Keratinocyte (primary cell): Measurements from ENCODE around the gene TFCP2L1. TPM values are rescaled to one million over a fixed set of nuclear protein-coding genes. Genes with fewer than 3 reads are reported as not detected.

Experiments used
- DNase-seq: peaks from one replicate; pipeline ENCODE4 v3.0.0-alpha.2; 2011; ENCODE audit warnings: low read depth, missing footprints, low spot score
- FAIRE-seq: peaks from 2 replicates; lab custom pipeline; 2011; peaks lifted over from hg19 to GRCh38; lab: Jason Lieb, UNC
- H2AFZ ChIP-seq: 2 replicates; pipeline ENCODE4 v1.6.0; 2012; ENCODE audit warnings: low read length, control low read depth, inconsistent platforms; ENCODE audit not compliant: control insufficient read depth
- H3K27ac ChIP-seq: 2 replicates; pipeline ENCODE4 v1.5.1; 2011; ENCODE audit warnings: low read length; ENCODE audit not compliant: control insufficient read depth, insufficient read depth
- H3K27me3 ChIP-seq: 3 replicates; pipeline ENCODE4 v1.6.0; 2011; ENCODE audit warnings: low read length; ENCODE audit not compliant: control insufficient read depth, insufficient read depth; ENCODE audit errors: extremely low read depth
- H3K36me3 ChIP-seq, 2 experiments: 2 replicates in 1 of 2; 3 replicates in 1 of 2; pipeline ENCODE4 v1.5.1; 2011; ENCODE audit warnings: low read length in 2 of 2, mild to moderate bottlenecking in 1 of 2; ENCODE audit not compliant: control insufficient read depth in 2 of 2, insufficient read depth in 2 of 2; ENCODE audit errors: extremely low read depth in 1 of 2
- H3K4me1 ChIP-seq: 3 replicates; pipeline ENCODE4 v1.5.1; 2011; ENCODE audit warnings: low read length; ENCODE audit not compliant: control insufficient read depth, insufficient read depth; ENCODE audit errors: extremely low read depth
- H3K4me2 ChIP-seq: 3 replicates; pipeline ENCODE4 v1.6.0; 2011; ENCODE audit warnings: low read depth, low read length; ENCODE audit not compliant: control insufficient read depth, insufficient read depth; ENCODE audit errors: extremely low read depth
- H3K4me3 ChIP-seq, 3 experiments: fragments of 200-600 bp in 1 of 3; sonication (generic) in 1 of 3; 2 replicates in 2 of 3; 3 replicates in 1 of 3; pipeline ENCODE4 v1.5.1; 2011 to 2016; ENCODE audit warnings: low read length in 3 of 3, mild to moderate bottlenecking in 3 of 3, control low read depth in 2 of 3, inconsistent platforms in 1 of 3, low read depth in 1 of 3, mixed read lengths in 1 of 3, mixed run types in 1 of 3, moderate library complexity in 1 of 3; ENCODE audit not compliant: control insufficient read depth in 2 of 3, insufficient read depth in 2 of 3; ENCODE audit errors: extremely low read depth in 1 of 3
- H3K79me2 ChIP-seq: 2 replicates; pipeline ENCODE4 v1.6.0; 2012; ENCODE audit warnings: low read length; ENCODE audit not compliant: control insufficient read depth, insufficient read depth
- H3K9ac ChIP-seq: 3 replicates; pipeline ENCODE4 v1.6.0; 2011; ENCODE audit warnings: low read length; ENCODE audit not compliant: control insufficient read depth, insufficient read depth; ENCODE audit errors: extremely low read depth
- H3K9me1 ChIP-seq: 3 replicates; pipeline ENCODE4 v1.6.0; 2011; ENCODE audit warnings: low read length; ENCODE audit not compliant: control insufficient read depth, insufficient read depth; ENCODE audit errors: extremely low read depth
- H3K9me3 ChIP-seq: 2 replicates; pipeline ENCODE4 v1.5.1; 2012; ENCODE audit warnings: low read depth, low read length; ENCODE audit not compliant: control insufficient read depth
- H4K20me1 ChIP-seq: 3 replicates; pipeline ENCODE4 v1.6.0; 2011; ENCODE audit warnings: low read length; ENCODE audit not compliant: control insufficient read depth, insufficient read depth; ENCODE audit errors: extremely low read depth
- EZH2 ChIP-seq: IDR thresholded peaks from one replicate; pipeline ENCODE4 v1.6.1; 2012; ENCODE audit warnings: inconsistent platforms, mild to moderate bottlenecking, low read length, moderate library complexity
- dilution Hi-C: fragments of 300-500 bp; cut with MboI; formaldehyde crosslinking; loops from one replicate; pipeline ENCODE4 v1.7.0; 2020; ENCODE audit warnings: low sequenced_read_pairs; ENCODE audit not compliant: extremely low pct_ligation_motif_present
- polyA plus RNA-seq, 5 experiments: library from polyadenylated mRNA; depleted of rRNA in 3 of 5; stranded (reverse) in 3 of 5; stranded (forward) in 1 of 5; unstranded in 1 of 5; fragments of >200 nt; gene quantifications; 1 replicate in 1 of 5; 2 replicates in 3 of 5; 3 replicates in 1 of 5; pipeline versions ENCODE4 v1.2.1 to v1.2.3, GENCODE V29; 2011 to 2012; ENCODE audit warnings: missing spikeins in 2 of 5, low read depth in 1 of 5, low replicate concordance in 1 of 5
- TF ChIP-seq, protein P1 (sequence below), 3 experiments: IDR thresholded peaks in 1 of 3; conservative IDR thresholded peaks in 1 of 3; optimal IDR thresholded peaks in 1 of 3; 2 replicates in 2 of 3; 3 replicates in 1 of 3; pipeline versions ENCODE3 to v1.5.1; 2011; ENCODE audit warnings: low read length in 3 of 3, mild to moderate bottlenecking in 3 of 3, moderate library complexity in 2 of 3, control low read depth in 1 of 3, inconsistent platforms in 1 of 3; ENCODE audit not compliant: insufficient read depth in 2 of 3; ENCODE audit errors: extremely low read depth in 1 of 3

Gene TFCP2L1
- polyA plus RNA-seq, 1 donor (not counting 4 experiments of a cell fraction or from before 2014, with no cell fraction given) = 29.4 TPM

DNA sequence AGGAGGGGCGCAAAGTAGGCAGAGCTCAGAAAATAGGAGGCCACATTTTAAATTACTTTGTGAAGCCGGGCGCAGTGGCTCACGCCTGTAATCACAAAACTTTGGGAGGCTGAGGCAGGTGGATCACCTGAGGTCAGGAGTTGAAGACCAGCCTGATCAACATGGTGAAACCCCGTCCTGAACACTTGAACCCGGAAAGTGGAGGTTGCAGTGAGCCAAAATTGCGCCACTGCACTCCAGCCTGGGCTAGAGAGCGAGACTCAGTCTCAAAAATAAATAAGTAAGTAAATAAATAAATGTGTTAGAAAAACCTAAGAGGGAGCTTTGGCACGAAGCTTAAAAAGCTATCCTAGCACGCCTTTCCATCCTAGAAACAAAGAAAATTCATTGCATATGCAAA, 105.5 kb downstream of the TFCP2L1 start:
- DNase-seq (no peak), FAIRE-seq (no peak)
- peaks cover 32% of the 10 kb centered on the region for H3K4me1 ChIP-seq
- H3K9me3 ChIP-seq = no peaks in the 10 kb centered on the region
- no peaks in the 10 kb centered on the region for H4K20me1 ChIP-seq
- no peaks in the 10 kb centered on the region for H3K36me3 ChIP-seq
- TF ChIP-seq, protein P1, sequence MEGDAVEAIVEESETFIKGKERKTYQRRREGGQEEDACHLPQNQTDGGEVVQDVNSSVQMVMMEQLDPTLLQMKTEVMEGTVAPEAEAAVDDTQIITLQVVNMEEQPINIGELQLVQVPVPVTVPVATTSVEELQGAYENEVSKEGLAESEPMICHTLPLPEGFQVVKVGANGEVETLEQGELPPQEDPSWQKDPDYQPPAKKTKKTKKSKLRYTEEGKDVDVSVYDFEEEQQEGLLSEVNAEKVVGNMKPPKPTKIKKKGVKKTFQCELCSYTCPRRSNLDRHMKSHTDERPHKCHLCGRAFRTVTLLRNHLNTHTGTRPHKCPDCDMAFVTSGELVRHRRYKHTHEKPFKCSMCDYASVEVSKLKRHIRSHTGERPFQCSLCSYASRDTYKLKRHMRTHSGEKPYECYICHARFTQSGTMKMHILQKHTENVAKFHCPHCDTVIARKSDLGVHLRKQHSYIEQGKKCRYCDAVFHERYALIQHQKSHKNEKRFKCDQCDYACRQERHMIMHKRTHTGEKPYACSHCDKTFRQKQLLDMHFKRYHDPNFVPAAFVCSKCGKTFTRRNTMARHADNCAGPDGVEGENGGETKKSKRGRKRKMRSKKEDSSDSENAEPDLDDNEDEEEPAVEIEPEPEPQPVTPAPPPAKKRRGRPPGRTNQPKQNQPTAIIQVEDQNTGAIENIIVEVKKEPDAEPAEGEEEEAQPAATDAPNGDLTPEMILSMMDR (optimal IDR thresholded peaks at IDR 0.05 in 1 of 3, IDR thresholded peaks at IDR 0.05 in 1 of 3, conservative IDR thresholded peaks at IDR 0.05 in 1 of 3; ENCODE audit: extremely low read depth in 1 of 3, insufficient read depth in 2 of 3, low read length in 3 of 3) = no peak
- no peak for TF ChIP-seq EZH2
- no peaks in the 10 kb centered on the region for H3K27me3 ChIP-seq
- no peak overlapping the region for H3K4me3 ChIP-seq
- no peak overlapping the region for H3K4me2 ChIP-seq
- H3K79me2 ChIP-seq = no peaks in the 10 kb centered on the region
- H3K9me1 ChIP-seq = no peaks in the 10 kb centered on the region
- dilution Hi-C loops = no loop called here
- H2AFZ ChIP-seq = no peak overlapping the region
- no peak overlapping the region for H3K9ac ChIP-seq
- H3K27ac ChIP-seq = no peak overlapping the region

DNA sequence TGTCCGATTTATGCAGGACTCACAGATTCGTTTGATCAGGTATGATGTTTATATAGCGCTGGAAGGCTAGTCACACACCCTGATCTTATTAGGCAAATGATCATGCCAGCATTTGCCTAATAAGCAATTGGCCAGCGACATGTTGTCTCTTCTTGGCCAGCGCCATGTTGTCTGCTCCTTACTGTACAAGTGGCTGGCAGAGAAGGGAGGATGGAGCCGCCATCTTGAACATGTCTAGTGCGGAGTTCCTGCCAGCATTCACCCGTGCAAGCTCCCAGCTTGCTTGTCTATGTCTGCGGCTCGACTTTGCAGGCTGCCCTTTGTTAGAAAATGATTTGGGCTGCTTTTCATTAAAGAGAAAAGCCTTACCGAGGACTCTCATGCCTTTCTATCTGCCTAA, 106.3 kb downstream of the TFCP2L1 start:
- Histone ChIP-seq H3K4me2 (no peak overlapping the region), H3K36me3 (no peaks in the 10 kb centered on the region), H3K9me3 (no peaks in the 10 kb centered on the region), H3K27ac (no peak overlapping the region), H3K9ac (no peak overlapping the region), H3K4me3 (no peak overlapping the region), H2AFZ (no peak overlapping the region), H3K4me1 (peaks cover 36% of the 10 kb centered on the region), H3K79me2 (no peaks in the 10 kb centered on the region), H3K9me1 (no peaks in the 10 kb centered on the region), H3K27me3 (no peaks in the 10 kb centered on the region), H4K20me1 (no peaks in the 10 kb centered on the region)
- FAIRE-seq (no peak), DNase-seq (no peak)
- TF ChIP-seq, protein P1 (optimal IDR thresholded peaks at IDR 0.05 in 1 of 3, IDR thresholded peaks at IDR 0.05 in 1 of 3, conservative IDR thresholded peaks at IDR 0.05 in 1 of 3; ENCODE audit: extremely low read depth in 1 of 3, insufficient read depth in 2 of 3, low read length in 3 of 3) = no peak
- TF ChIP-seq EZH2 = no peak
- dilution Hi-C loops = no loop called here
